AG09319 (cell line): ENCODE measurements around the gene IL22.
"Not testable (repeated sequence)": the region's sequence is repeated elsewhere in the genome, so short reads cannot be mapped to it uniquely, and the experiment has no call there.

Experiments
- DNase-seq: peaks from one replicate; pipeline ENCODE4 v3.0.0-alpha.2; 2010; ENCODE audit warnings: low read depth; ENCODE audit errors: extremely low read depth
- CTCF ChIP-seq: IDR thresholded peaks from 2 replicates; pipeline ENCODE4 v1.5.1; 2011; ENCODE audit warnings: low read depth, mild to moderate bottlenecking, inconsistent platforms, low read length, moderate library complexity

Gene IL22

GRCh38 chr12:68221497-68221896 is 31.9 kb downstream of the IL22 start:
- TF ChIP-seq CTCF, result no peak

GRCh38 chr12:68210875-68211274 is 42.5 kb downstream of the IL22 start:
- no peak for TF ChIP-seq CTCF
- no peak for DNase-seq

More at GRCh38 chr12:68221497-68221896, 31.9 kb downstream of the IL22 start:
- no peak for DNase-seq

- not testable (repeated sequence) for DNase-seq
Observed at GRCh38 chr12:68209048-68209728, 44.2 kb downstream of the IL22 start.

- no peak for DNase-seq
- no peak for TF ChIP-seq CTCF
Observed at GRCh38 chr12:68207276-68207675, 46.1 kb downstream of the IL22 start.

GRCh38 chr12:68206446-68206845 is 47.0 kb downstream of the IL22 start:
- DNase-seq, result no peak
- no peak for TF ChIP-seq CTCF

GRCh38 chr12:68203460-68203875 is 49.9 kb downstream of the IL22 start:
- TF ChIP-seq CTCF, result no peak
- DNase-seq, result no peak

- DNase-seq, result no peak
- TF ChIP-seq CTCF, result no peak
Observed at GRCh38 chr12:68200854-68201253, 52.5 kb downstream of the IL22 start.

GRCh38 chr12:68199127-68199526 is 54.3 kb downstream of the IL22 start:
- DNase-seq, result no peak
- TF ChIP-seq CTCF, result no peak
